Erythroblast (primary cell): ENCODE results near the gene SPAG9.
A peak's percentile ranks its signal among the peaks of the same experiment; 100 is the strongest.
"Not testable (repeated sequence)": the region's sequence is repeated elsewhere in the genome, so short reads cannot be mapped to it uniquely, and the experiment has no call there.

Experiments
- DNase-seq, 2 experiments: peaks; one replicate each; lab custom pipeline; 2025; lab: John Stamatoyannopoulos, UW
- GATA1 ChIP-seq: IDR thresholded peaks from 2 replicates; pipeline ENCODE4 v1.6.1; 2011; ENCODE audit warnings: low read depth, mild to moderate bottlenecking, control low read depth, low read length, moderate library complexity
- POLR2A ChIP-seq: IDR thresholded peaks from 2 replicates; pipeline ENCODE4 v1.6.1; 2011; ENCODE audit warnings: mild to moderate bottlenecking, low read length

The SPAG9 gene

GRCh38 chr17:51119415-51120356, 982 bp downstream of the SPAG9 start:
- no peak for TF ChIP-seq GATA1
- TF ChIP-seq POLR2A: no peak

GRCh38 chr17:51118330-51119195, 2.1 kb downstream of the SPAG9 start:
- no peak for TF ChIP-seq GATA1
- TF ChIP-seq POLR2A: no peak
- DNase-seq: peak; percentile 51 to 60

More at GRCh38 chr17:51119415-51120356, 982 bp downstream of the SPAG9 start:
- DNase-seq: peak; percentile 66 to 77

- TF ChIP-seq GATA1 (no peak), POLR2A (no peak)
- DNase-seq: no peak
Observed at GRCh38 chr17:51115179-51115578, 5.5 kb downstream of the SPAG9 start.

GRCh38 chr17:51112303-51113222, 8.1 kb downstream of the SPAG9 start:
- DNase-seq: not testable (repeated sequence)

GRCh38 chr17:51107778-51108177, 12.9 kb downstream of the SPAG9 start:
- DNase-seq: no peak
- TF ChIP-seq POLR2A (no peak), GATA1 (no peak)

- no peak for DNase-seq
- TF ChIP-seq POLR2A (no peak), GATA1 (no peak)
Observed at GRCh38 chr17:51103451-51103850, 17.2 kb downstream of the SPAG9 start.

- DNase-seq: no peak
- TF ChIP-seq GATA1: no peak
- TF ChIP-seq POLR2A: no peak
Observed at GRCh38 chr17:51103050-51103449, 17.6 kb downstream of the SPAG9 start.

GRCh38 chr17:51097708-51098446, 22.8 kb downstream of the SPAG9 start:
- DNase-seq: no peak
- TF ChIP-seq GATA1 (no peak), POLR2A (no peak)

- no peak for TF ChIP-seq GATA1
- TF ChIP-seq POLR2A: no peak
- DNase-seq: no peak
Observed at GRCh38 chr17:51091635-51092034, 29.0 kb downstream of the SPAG9 start.

- not testable (repeated sequence) for DNase-seq
Observed at GRCh38 chr17:51088868-51089267, 31.8 kb downstream of the SPAG9 start.

- TF ChIP-seq POLR2A (no peak), GATA1 (no peak)
- no peak for DNase-seq
Observed at GRCh38 chr17:51088287-51088686, 32.4 kb downstream of the SPAG9 start.

- DNase-seq: no peak
- TF ChIP-seq GATA1: no peak
- TF ChIP-seq POLR2A: no peak
Observed at GRCh38 chr17:51087072-51087757, 33.5 kb downstream of the SPAG9 start.

GRCh38 chr17:51085150-51085805, 35.4 kb downstream of the SPAG9 start:
- DNase-seq: no peak

More at GRCh38 chr17:51085150-51085805, 35.4 kb downstream of the SPAG9 start:
- TF ChIP-seq POLR2A (no peak), GATA1 (no peak)
